Adrenal gland (tissue), 12 donors: ENCODE results near the gene MAP3K9. TPM values are rescaled to one million over a fixed set of nuclear protein-coding genes. Genes with fewer than 3 reads are reported as not detected.

Experiments used
- DNase-seq, 7 donors: peaks; one replicate each; pipeline ENCODE4 v3.0.0-alpha.2; 2019 to 2020
- H3K27ac ChIP-seq, 5 donors: fragments of 200-600 bp; sonication (generic) in 4 of 5; 1 replicate in 3 of 5; 2 replicates in 2 of 5; pipeline versions ENCODE4 v1.5.1 to v1.8.0; 2016 to 2020; ENCODE audit warnings: mild to moderate bottlenecking in 1 of 5
- H3K27me3 ChIP-seq: fragments of 200-600 bp; 2 replicates; pipeline ENCODE4 v1.8.0; 2021
- H3K36me3 ChIP-seq, 2 donors: fragments of 200-600 bp; replicated peaks in 1 of 2; 1 replicate in 1 of 2; 2 replicates in 1 of 2; pipeline versions ENCODE4 v1.5.1 to v1.8.0; 2018 to 2022
- H3K4me1 ChIP-seq, 2 donors: fragments of 200-600 bp; replicated peaks in 1 of 2; 1 replicate in 1 of 2; 2 replicates in 1 of 2; pipeline versions ENCODE4 v1.5.1 to v1.8.0; 2018 to 2021
- H3K4me3 ChIP-seq, 4 donors: fragments of 200-600 bp; sonication (generic) in 3 of 4; one replicate each; pipeline ENCODE4 v1.5.1; 2016 to 2018
- H3K9me3 ChIP-seq, 3 donors: fragments of 200-600 bp; sonication (generic) in 1 of 3; replicated peaks in 1 of 3; 1 replicate in 2 of 3; 2 replicates in 1 of 3; pipeline versions ENCODE4 v1.5.1 to v1.8.0; 2016 to 2021
- POLR2A ChIP-seq, 2 donors: fragments of 450-650 bp; IDR thresholded peaks; one replicate each; pipeline ENCODE4 v1.6.1; 2017; ENCODE audit warnings: antibody characterized with exemption in 2 of 2, mild to moderate bottlenecking in 2 of 2, moderate library complexity in 1 of 2
- WGBS, 4 donors: extraction: QIAGEN DNeasy Blood & Tissue Kit in 2 of 4; methylation state at CpG; one replicate each; pipeline versions ENCODE4 v1.1.5 to v1.1.7; 2013 to 2017; 5-methylcytosine and 5-hydroxymethylcytosine counted together
- intact Hi-C, 2 donors: fragments of 100-400 bp; cut with DNase I; formaldehyde crosslinking; loops; one replicate each; pipeline versions ENCODE4 v1.14.1 to v1.15.0; 2022 to 2023
- polyA plus RNA-seq, 3 donors: library from polyadenylated mRNA; stranded (reverse); fragments of 200-250 nt in 2 of 3; fragments of 350-450 nt in 1 of 3; fragmentation: Illumina TruSeq in 1 of 3; extraction: RNeasy Lipid Tissue Mini Kit (QIAGEN cat#74804) in 1 of 3; gene quantifications; one replicate each; pipeline ENCODE4 v1.2.3, GENCODE V29; 2013 to 2014
- total RNA-seq, 9 donors: library from RNA; depleted of rRNA in 4 of 9; stranded (reverse); fragments of >200 nt in 4 of 9; fragments of 120-200 nt in 1 of 9; fragmentation: NEBNext Ultra II Directional in 1 of 9; extraction: Animal tissue kit (Norgen Biotek cat#: 25700) in 1 of 9; gene quantifications; one replicate each; pipeline versions ENCODE4 v1.1.0 to v1.2.4, GENCODE V29; 2013 to 2023
- TF ChIP-seq, protein P1 (sequence below), 6 experiments: fragments of 450-650 bp in 4 of 6; fragments of 200-600 bp in 2 of 6; sonication (generic) in 1 of 6; IDR thresholded peaks; 1 replicate in 5 of 6; 2 replicates in 1 of 6; pipeline versions ENCODE4 v1.5.1 to v1.8.0; 2016 to 2021; ENCODE audit warnings: antibody characterized with exemption in 6 of 6, mild to moderate bottlenecking in 2 of 6, moderate library complexity in 1 of 6
- donor health status: healthy with polysubstance abuse.
- donor health status: Bipolar disorder and iron deficiency.
- donor health status: DM: yes; HTN: yes; CAD: no.
- donor health status: DM: no; HTN: no; CAD: no.
- donor health status: DM: no; HTN: no; CAD: no.
- donor health status: DM: yes; HTN: yes; CAD: no.

MAP3K9 gene
- total and polyA plus RNA-seq, 12 donors, result 0.67 to 6.7 (median 2.9) TPM

GRCh38 chr14:70685474-70686197, 123.7 kb downstream of the MAP3K9 start:
- DNase-seq, result no peak
- intact Hi-C loops, result no loop called here
- WGBS, 4 donors, result 70 to 81% (median 77%) methylated on average over 7 of the region's 7 CpGs
- Histone ChIP-seq H3K27ac (no peak overlapping the region), H3K4me3 (no peak overlapping the region), H3K9me3 (no peaks in the 10 kb centered on the region), H3K27me3 (no peaks in the 10 kb centered on the region), H3K36me3 (no peaks in the 10 kb centered on the region), H3K4me1 (no peaks in the 10 kb centered on the region)
- TF ChIP-seq, protein P1, sequence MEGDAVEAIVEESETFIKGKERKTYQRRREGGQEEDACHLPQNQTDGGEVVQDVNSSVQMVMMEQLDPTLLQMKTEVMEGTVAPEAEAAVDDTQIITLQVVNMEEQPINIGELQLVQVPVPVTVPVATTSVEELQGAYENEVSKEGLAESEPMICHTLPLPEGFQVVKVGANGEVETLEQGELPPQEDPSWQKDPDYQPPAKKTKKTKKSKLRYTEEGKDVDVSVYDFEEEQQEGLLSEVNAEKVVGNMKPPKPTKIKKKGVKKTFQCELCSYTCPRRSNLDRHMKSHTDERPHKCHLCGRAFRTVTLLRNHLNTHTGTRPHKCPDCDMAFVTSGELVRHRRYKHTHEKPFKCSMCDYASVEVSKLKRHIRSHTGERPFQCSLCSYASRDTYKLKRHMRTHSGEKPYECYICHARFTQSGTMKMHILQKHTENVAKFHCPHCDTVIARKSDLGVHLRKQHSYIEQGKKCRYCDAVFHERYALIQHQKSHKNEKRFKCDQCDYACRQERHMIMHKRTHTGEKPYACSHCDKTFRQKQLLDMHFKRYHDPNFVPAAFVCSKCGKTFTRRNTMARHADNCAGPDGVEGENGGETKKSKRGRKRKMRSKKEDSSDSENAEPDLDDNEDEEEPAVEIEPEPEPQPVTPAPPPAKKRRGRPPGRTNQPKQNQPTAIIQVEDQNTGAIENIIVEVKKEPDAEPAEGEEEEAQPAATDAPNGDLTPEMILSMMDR (IDR thresholded peaks at IDR 0.05), result no peak
- TF ChIP-seq POLR2A (IDR thresholded peaks at IDR 0.05), result no peak

DNA sequence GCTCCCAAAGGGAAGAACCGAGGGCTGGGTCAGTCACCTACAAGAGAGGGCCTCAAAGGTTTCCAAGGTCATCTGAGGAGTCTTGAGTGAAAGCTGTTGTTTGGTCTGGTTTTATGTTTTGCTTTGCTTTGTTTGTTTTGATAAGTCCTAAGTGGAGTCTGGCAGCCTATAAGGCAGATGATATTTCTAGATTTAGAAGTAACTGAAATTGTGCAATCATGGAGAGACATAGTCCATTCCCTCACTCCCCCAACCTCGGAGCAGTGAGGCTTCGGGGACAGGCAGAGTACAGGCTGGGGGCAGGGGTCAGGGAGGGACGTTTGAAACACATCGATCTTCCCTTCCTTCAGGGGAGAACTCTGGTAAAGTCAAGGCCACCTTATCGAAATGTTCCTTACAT, 125.3 kb downstream of the MAP3K9 start:
- no peak overlapping the region for H3K4me3 ChIP-seq
- intact Hi-C loops, result no loop called here
- no peak for DNase-seq
- H3K27me3 ChIP-seq, result no peaks in the 10 kb centered on the region
- TF ChIP-seq, protein P1 (IDR thresholded peaks at IDR 0.05), result no peak
- no peak for TF ChIP-seq POLR2A (IDR thresholded peaks at IDR 0.05)
- H3K27ac ChIP-seq, result no peak overlapping the region
- no peaks in the 10 kb centered on the region for H3K9me3 ChIP-seq
- 16 to 33% (median 28%) methylated on average over 6 of the region's 6 CpGs for WGBS, 4 donors
- no peaks in the 10 kb centered on the region for H3K4me1 ChIP-seq
- no peaks in the 10 kb centered on the region for H3K36me3 ChIP-seq

DNA sequence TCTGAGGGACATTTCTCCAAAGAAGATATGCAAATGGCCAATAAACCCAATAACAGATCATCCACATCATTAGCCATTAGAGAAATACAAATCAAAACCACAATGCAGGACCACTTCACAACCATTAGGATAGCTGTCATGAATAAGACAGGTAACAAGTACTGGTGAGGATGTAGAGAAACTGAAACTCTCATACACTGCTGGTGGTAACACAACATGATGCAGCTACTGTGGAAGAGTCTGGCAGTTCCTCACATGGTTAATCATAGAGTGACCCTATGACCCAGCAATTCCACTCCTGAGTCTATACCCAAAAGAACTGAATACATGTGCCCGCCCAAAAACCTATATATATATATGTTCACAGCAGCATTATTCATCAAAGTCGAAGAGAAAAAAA, 128.6 kb downstream of the MAP3K9 start:
- Histone ChIP-seq H3K4me1 (no peaks in the 10 kb centered on the region), H3K27me3 (no peaks in the 10 kb centered on the region), H3K9me3 (no peaks in the 10 kb centered on the region), H3K36me3 (no peaks in the 10 kb centered on the region), H3K4me3 (no peak overlapping the region), H3K27ac (no peak overlapping the region)
- intact Hi-C loops, result no loop called here
- DNase-seq, result no peak
- WGBS, 4 donors, result 93 to 98% (median 96%) methylated on average over 2 of the region's 2 CpGs
- TF ChIP-seq POLR2A (IDR thresholded peaks at IDR 0.05), result no peak

DNA sequence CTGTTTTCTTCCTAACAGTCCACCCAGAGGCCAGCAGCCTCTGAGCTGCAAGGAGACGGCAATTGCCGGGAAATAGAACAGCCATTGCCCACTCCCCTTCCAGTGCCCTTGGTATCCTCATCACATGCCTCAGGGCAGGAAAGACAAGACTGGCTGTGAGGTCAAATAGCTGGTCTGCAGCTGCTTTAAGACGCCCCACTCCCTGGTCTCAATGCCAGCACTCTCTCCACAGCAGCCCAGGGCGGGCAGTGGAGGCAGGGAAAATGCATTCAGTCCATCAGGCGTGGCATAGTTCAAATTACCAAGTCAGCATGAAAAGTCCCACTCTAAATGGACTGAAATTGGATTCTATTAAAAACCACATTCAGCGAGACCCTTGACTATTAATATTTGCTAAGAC, 132.0 kb downstream of the MAP3K9 start:
- no peak for DNase-seq
- Histone ChIP-seq H3K4me1 (no peaks in the 10 kb centered on the region), H3K36me3 (no peaks in the 10 kb centered on the region), H3K27me3 (no peaks in the 10 kb centered on the region), H3K27ac (no peak overlapping the region), H3K4me3 (no peak overlapping the region), H3K9me3 (no peaks in the 10 kb centered on the region)
- intact Hi-C loops, result no loop called here
- WGBS, 4 donors, result 73 to 91% (median 88%) methylated on average over 3 to 6 of the region's 6 CpGs
- TF ChIP-seq, protein P1 (IDR thresholded peaks at IDR 0.05), result no peak
- no peak for TF ChIP-seq POLR2A (IDR thresholded peaks at IDR 0.05)

Other genes starting within 250 kb of the MAP3K9 start
- 10 to 100 TPM in 8 of 9 donors, 1 to 10 TPM in 1; 6.9 to 49.5 (median 32.6) TPM for gene MED6, start 208.9 kb downstream of the MAP3K9 start, total RNA-seq
- 10 to 100 TPM in 2 of 3 donors, 1 to 10 TPM in 1; 9.9 to 38.1 (median 11.7) TPM for gene MED6, start 208.9 kb downstream of the MAP3K9 start, polyA plus RNA-seq
- 1 to 10 TPM in 7 of 9 donors, under 1 TPM in 2; 0.74 to 4.1 (median 2.2) TPM for gene TTC9, start 167.6 kb downstream of the MAP3K9 start, total RNA-seq
- 1 to 10 TPM in 2 of 3 donors, under 1 TPM in 1; 0.80 to 1.5 (median 1.3) TPM for gene TTC9, start 167.6 kb downstream of the MAP3K9 start, polyA plus RNA-seq
- 100 to 1,000 TPM in 6 of 9 donors, 10 to 100 TPM in 3; 84.1 to 196 (median 121) TPM for gene PCNX1, start 97.9 kb upstream of the MAP3K9 start, total RNA-seq
- gene PCNX1, start 97.9 kb upstream of the MAP3K9 start, polyA plus RNA-seq, result 10 to 100 TPM; 11.3 to 97.8 (median 15.2) TPM